ENCODE data around the gene HOXA7.

Gene HOXA7

DNA sequence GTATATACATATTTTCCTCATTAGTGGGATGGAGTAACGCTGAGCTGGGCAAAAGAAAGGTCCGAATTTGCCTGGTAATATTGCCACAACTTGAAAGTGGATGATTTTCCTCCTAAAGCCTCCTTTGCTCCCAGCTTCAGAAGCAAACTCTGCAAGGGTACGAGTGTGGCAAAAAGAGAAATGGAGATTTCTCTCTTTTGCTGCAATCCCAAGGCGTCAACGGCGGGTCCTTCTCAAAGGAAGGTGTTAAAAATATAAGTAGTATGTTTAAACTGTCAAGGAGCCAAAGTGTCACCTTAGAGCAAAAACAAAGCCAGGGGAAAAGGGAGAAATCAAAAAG lies 41.6 kb downstream of the HOXA7 start:
- no peak overlapping the region for H3K4me3 Mint-ChIP-seq
- no peaks in the 10 kb centered on the region for H3K4me1 Mint-ChIP-seq (ENCODE audit: low read depth)
- H3K9me3 Mint-ChIP-seq, result no peaks in the 10 kb centered on the region
- peaks cover 6% of the 10 kb centered on the region for H3K27me3 Mint-ChIP-seq
- H3K36me3 Mint-ChIP-seq (ENCODE audit: low read depth), result no peaks in the 10 kb centered on the region
- no peak overlapping the region for H3K27ac Mint-ChIP-seq

DNA sequence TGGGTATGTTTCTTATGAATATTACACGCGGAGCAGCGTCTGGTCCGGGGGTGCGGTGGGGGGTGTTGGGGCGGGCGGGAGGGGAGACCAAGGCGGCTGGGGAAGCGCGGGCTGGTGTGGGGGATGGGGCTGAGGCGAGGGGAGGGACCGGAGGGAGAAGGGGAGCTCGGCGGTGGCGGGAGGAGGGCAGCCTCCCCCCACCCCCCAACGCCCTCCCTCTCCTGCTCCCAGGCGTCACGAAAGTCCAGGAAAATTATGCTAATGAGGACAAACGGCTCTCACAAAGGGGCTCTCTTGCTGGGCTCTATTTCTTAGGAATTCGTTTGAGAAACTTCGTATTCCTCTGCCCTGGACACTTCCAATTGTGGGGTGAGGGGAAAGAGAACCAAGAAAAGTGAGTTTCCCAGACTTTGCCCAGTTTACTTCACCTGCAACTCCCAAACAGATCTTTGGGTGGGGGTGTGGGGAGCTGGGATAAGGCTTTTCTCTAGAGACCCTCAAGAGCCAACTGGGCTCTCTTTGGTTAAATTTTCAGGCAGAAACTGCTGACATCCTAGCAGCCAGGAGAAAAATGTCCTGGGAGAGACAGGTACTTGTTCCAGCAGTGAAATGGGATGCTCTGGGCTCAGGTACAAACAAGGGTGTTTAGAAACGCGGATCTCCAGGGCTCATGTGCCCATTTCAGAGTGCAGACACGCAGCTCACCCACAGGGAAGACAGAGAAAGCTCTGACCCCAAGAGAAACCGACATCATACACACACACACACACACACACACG lies 42.3 kb downstream of the HOXA7 start:
- Mint-ChIP-seq H3K4me3 (no peak overlapping the region), H3K9me3 (no peaks in the 10 kb centered on the region), H3K4me1 (ENCODE audit: low read depth) (no peaks in the 10 kb centered on the region), H3K27me3 (peaks cover 6% of the 10 kb centered on the region), H3K27ac (no peak overlapping the region), H3K36me3 (ENCODE audit: low read depth) (no peaks in the 10 kb centered on the region)

DNA sequence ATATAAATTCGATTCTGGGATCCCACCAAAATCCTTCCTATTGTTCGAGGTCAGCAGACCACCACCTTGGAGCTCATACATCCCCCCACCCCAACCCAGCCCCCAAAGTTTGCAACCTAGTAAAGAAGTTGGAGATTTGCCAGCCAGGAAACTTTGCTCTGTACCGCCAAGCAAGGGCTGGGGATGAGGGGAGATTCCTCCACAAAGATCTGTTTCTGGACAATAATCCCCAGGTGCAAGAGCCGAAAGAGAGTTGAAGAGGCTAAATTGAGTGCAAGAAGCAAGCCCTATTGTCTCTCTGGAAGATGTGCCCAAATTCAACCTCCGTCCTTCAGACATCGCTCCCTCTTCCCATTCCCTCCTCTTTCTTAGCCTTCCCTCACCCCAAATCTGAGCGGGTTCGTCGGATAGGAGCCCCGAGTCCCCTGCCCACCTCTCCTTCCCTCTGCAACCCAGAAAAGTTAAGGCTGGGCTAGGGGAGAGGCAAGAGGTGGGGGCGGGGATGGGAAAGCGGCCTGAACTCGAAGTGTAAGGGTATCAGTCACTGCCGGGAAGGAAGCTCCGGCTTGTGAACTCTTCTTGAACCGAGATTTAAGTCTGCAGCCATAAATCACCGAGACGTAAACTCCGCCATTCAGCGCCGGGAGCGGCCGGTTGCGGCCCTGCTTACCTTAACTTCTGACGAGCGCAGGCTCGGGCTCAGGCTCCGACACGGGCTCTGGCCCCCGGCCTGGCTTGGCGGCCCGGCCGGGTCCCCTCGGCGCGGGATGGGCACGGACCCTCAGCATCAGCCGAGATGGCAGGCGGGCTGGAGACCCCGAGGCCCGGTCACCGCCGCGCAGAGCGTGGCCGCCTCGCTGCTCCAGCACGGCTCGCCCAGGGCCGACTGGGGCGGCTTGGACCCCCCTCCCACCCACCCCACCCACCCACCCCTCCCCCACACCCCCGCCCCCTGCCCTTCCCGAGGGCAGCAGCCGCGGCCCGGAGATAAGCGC lies 43.2 kb downstream of the HOXA7 start:
- Mint-ChIP-seq H3K9me3 (no peaks in the 10 kb centered on the region), H3K4me3 (no peak overlapping the region), H3K27ac (no peak overlapping the region), H3K4me1 (ENCODE audit: low read depth) (no peaks in the 10 kb centered on the region), H3K36me3 (ENCODE audit: low read depth) (no peaks in the 10 kb centered on the region), H3K27me3 (peaks cover 5% of the 10 kb centered on the region)

DNA sequence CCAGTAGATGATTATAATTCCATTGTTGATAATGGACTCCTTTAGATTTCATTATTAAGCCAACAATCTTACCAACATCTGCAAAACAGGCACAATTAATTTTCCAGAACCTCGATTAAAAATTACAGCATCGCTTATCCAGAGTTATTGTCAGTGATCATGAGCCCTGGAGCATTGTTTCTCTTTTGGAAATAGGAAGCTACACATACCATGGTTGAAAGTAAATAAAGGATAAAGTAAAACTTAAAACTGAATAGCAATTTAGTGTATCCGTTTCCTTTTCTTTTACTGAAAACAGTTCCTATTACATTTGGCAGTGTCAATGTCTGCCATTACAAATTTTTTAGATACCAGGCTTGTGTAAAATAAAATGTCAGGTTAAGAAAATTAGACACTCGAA lies 44.1 kb downstream of the HOXA7 start:
- H3K4me1 Mint-ChIP-seq (ENCODE audit: low read depth), result no peaks in the 10 kb centered on the region
- H3K9me3 Mint-ChIP-seq, result no peaks in the 10 kb centered on the region
- H3K27ac Mint-ChIP-seq, result no peak overlapping the region
- H3K36me3 Mint-ChIP-seq (ENCODE audit: low read depth), result no peaks in the 10 kb centered on the region
- no peak overlapping the region for H3K4me3 Mint-ChIP-seq
- no peaks in the 10 kb centered on the region for H3K27me3 Mint-ChIP-seq

DNA sequence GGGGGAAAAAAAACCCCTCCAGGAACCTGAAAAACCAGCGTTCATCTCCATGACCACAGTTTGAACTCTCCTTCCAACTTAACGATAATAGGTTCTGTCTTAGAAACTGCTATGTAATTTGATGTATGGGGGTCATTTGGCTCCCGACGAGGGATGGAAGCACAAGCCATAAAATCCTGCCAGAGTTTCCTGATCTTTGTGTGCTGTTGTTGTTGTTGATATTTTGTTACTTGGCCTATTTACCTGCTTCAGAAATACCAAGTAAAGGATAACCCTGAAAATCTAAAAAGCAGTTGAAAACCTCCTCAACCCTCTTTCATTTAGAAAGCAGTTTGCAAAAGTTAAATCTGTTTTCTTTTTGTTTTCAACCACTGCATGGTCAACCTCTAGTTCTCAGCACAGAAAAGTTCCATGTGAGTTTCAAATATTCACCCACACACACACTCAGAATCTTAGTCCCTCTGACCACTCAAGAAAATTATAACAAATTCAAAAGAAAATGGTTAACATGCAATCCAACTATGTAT lies 44.7 kb downstream of the HOXA7 start:
- Mint-ChIP-seq H3K27ac (no peak overlapping the region), H3K9me3 (no peaks in the 10 kb centered on the region), H3K4me1 (ENCODE audit: low read depth) (no peaks in the 10 kb centered on the region), H3K27me3 (no peaks in the 10 kb centered on the region), H3K36me3 (ENCODE audit: low read depth) (no peaks in the 10 kb centered on the region), H3K4me3 (no peak overlapping the region)

DNA sequence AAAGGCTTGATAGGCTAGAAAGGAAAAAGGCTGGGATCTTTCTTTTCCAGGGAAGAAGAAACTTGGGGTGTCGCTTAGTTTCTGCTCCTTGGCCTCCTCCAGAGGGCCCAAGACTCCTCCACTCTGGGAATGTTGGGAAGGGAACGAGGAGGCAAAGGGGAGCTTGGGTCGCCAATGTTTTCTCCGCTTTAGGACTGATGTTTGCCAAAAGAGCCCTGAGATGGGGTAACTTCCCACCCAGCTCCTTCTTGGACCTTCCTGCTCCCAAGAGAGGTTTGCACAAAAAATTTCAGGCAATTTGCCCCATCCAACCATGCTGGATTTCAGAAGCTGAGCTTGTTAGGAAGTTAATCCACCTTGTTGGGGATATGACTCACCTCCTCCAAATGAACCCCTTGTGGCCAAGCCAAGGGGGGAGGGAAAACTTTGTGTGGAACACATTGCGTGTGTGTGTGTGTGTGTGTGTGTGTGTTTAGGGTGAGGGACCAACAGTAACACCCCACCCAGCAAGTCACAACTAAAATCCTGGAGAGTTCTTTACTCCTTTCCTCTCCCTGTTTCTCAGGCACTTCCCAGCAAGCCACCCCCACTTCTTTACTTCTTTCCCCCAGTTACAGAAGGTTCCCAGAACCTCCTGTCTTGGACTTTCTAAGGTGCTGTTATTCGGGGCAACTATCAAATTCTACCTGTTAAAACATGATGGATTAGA lies 45.3 kb downstream of the HOXA7 start:
- Mint-ChIP-seq H3K27me3 (no peaks in the 10 kb centered on the region), H3K27ac (no peak overlapping the region), H3K36me3 (ENCODE audit: low read depth) (no peaks in the 10 kb centered on the region), H3K4me3 (no peak overlapping the region), H3K9me3 (no peaks in the 10 kb centered on the region), H3K4me1 (ENCODE audit: low read depth) (no peaks in the 10 kb centered on the region)

DNA sequence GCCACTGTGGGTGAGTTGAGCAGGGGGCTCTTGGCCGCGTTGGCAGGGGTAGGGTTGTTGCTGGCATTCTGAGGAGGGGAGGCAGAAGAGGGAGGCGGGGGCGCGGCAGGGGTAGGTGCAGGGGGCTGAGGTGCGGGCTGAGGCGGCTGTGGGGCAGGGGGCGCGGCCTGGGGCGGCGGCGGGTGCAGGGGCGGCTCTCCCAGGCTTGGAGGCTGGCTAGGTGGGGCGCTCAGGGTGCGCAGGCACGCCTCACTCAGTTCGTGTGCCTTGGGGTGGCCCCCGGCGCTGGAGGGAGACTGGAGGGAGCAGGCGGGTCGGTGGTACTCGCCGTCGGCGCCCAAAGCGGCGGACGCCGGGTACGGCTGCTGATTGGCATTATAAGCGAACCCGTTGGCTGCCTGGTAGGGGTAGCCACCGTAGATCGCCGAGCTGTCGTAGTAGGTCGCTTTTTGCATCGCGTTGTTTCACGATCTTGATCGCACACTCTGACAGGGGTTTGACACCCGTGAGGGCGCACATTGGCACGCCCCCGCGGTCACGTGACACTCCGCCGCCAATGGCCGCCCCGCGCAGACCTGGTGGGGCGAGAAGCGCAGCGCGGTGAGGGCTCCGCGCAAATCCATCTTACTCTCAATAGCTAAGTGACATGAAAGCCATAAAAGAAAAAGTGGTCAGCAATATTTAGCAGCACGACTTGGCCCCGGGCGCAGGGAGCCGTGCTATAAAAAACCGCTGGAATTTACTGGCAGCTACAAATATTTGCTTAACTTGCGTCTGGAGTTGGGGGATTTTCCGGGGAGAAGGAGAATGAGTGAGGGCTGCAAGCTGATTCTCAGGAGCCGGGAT lies 46.1 kb downstream of the HOXA7 start:
- Mint-ChIP-seq H3K4me1 (ENCODE audit: low read depth) (no peaks in the 10 kb centered on the region), H3K36me3 (ENCODE audit: low read depth) (no peaks in the 10 kb centered on the region), H3K27ac (no peak overlapping the region), H3K4me3 (no peak overlapping the region), H3K9me3 (no peaks in the 10 kb centered on the region), H3K27me3 (peaks cover 4% of the 10 kb centered on the region)

DNA sequence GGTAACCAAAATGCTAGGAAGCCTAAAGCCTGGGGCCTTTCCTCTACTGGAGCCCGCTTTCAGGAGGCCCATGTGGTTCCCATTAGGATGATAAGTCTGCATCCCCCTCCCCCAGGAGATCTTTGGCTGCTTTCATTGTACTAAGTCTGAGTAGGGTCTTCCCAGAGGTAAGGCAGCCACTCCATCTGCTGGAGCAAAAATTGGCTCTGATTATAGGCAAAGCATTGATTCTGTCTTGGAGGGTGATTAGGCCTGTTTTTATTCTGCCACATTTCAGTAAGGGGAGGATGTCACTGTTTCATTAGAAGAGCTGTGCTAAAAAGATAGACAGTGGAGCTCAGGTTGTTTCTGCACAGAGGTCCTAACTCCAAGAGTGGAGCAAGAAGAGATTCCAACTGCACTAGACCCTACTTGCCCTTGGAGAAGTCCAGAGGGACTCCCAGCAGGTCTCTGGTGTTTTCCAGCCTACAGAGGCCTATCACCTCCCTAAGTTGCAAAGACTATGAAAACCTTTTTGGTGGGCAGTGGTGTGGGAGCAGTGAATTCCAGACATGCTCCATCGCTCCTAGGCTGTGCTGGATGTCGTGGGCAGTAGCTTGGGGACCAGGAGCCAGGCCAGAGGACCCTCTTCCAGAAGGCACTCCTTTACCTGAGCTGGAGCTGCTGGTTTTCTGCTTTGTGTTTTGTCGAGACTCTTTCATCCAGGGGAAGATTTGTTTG lies 46.8 kb downstream of the HOXA7 start:
- Mint-ChIP-seq H3K27ac (no peak overlapping the region), H3K27me3 (peaks cover 12% of the 10 kb centered on the region), H3K4me1 (ENCODE audit: low read depth) (no peaks in the 10 kb centered on the region), H3K4me3 (no peak overlapping the region), H3K9me3 (no peaks in the 10 kb centered on the region), H3K36me3 (ENCODE audit: low read depth) (no peaks in the 10 kb centered on the region)

DNA sequence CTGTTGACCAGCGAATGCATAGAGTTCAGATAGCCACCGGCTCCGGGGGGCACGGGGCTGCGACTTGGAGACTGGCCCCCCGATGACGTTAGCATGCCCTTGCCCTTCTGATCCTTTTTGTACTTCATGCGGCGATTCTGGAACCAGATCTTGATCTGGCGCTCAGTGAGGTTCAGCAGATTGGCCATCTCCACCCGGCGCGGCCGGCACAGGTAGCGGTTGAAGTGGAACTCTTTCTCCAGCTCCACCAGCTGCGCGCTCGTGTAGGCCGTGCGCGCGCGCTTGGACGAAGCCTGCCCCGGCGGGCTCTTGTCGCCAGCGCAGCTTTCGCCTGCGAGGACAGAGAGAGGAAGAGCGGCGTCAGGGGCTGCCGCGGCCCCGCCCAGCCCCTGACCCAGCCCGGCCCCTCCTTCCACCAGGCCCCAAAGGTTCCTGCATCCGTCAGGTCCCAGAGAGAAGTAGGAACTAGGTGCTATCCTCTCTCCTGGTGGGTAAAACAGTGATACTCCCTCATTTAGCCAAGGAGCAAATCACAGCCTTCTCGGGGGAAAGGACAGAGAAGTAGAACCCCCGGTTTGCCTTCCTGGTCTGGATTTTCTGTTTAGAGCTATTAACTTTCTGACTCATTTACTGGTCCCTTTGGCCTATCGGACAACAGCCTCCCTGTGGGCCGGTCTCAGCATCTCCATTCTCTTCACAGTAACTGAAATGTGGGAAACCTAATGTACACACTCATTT lies 47.9 kb downstream of the HOXA7 start:
- H3K9me3 Mint-ChIP-seq, result no peaks in the 10 kb centered on the region
- H3K27ac Mint-ChIP-seq, result no peak overlapping the region
- H3K27me3 Mint-ChIP-seq, result peaks cover 22% of the 10 kb centered on the region
- no peak overlapping the region for H3K4me3 Mint-ChIP-seq
- no peaks in the 10 kb centered on the region for H3K4me1 Mint-ChIP-seq (ENCODE audit: low read depth)
- H3K36me3 Mint-ChIP-seq (ENCODE audit: low read depth), result peaks cover 4% of the 10 kb centered on the region

DNA sequence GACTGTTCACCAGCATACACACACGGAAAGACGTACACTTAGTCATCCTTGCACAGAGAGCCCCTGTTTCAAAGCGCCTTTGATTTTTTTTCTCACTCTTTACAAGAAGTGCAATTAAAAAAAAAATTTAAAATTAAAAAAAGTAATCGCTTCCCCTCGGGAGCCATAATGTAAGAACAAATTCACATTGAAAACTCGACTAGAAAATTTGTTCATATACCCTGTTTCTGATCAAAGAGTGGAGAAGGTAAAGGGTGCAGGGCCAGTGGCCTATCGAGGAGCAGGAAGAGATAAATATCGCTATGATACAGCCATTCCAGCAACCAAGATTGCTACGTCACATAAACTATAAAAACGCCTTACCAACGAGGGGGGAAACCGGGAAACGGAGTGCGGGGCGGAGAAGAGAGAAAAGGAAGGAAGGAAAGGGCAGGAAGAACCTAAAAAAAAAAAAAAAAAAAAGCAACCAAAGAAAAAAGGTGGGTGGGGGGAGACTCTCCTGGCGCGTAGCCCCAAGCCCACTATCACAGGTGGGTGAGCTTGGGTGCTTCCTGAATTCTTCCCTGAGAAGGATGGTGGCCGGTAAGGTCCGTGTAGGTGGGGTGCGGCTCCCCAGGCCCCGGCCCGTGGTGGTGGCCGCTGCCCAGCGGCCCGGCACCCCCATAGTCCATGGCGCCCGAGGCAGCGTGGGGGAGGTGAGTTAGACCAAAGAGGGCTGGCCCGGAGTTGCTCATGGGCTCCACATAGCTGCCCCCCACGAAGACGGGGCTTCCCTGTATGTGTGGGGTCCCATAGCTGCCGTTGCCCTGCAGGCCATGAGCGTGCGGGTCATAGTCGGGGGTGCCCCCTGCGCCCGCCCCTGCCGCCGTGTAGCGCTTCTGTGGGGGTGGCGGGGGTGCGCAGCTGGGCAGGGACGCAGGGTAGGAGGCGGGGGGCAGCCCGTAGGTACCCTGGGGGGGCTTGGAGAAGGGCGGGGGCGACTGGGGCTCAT lies 48.8 kb downstream of the HOXA7 start:
- Mint-ChIP-seq H3K9me3 (no peaks in the 10 kb centered on the region), H3K36me3 (ENCODE audit: low read depth) (peaks cover 4% of the 10 kb centered on the region), H3K4me1 (ENCODE audit: low read depth) (peaks cover 6% of the 10 kb centered on the region), H3K27me3 (peaks cover 31% of the 10 kb centered on the region), H3K4me3 (no peak overlapping the region), H3K27ac (no peak overlapping the region)

DNA sequence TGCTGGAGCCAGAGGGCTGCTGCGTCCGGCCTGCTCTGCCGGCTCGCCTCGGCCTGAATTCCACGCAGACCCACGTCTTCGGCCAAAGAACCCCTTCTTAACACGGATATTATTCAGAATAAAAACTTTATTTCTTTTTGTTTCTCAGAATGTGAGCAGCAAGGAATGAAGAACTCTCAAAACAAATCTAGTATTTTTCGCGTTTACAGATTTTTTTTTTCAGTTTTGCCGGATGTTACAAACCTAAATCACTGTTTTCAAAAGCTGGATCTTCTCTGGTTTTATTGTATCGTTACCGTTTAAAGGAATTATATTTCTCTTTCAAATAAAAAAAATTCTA lies 49.6 kb downstream of the HOXA7 start:
- Mint-ChIP-seq H3K4me3 (no peak overlapping the region), H3K36me3 (ENCODE audit: low read depth) (peaks cover 4% of the 10 kb centered on the region), H3K27ac (no peak overlapping the region), H3K4me1 (ENCODE audit: low read depth) (peaks cover 11% of the 10 kb centered on the region), H3K9me3 (no peaks in the 10 kb centered on the region), H3K27me3 (peaks cover 37% of the 10 kb centered on the region)

DNA sequence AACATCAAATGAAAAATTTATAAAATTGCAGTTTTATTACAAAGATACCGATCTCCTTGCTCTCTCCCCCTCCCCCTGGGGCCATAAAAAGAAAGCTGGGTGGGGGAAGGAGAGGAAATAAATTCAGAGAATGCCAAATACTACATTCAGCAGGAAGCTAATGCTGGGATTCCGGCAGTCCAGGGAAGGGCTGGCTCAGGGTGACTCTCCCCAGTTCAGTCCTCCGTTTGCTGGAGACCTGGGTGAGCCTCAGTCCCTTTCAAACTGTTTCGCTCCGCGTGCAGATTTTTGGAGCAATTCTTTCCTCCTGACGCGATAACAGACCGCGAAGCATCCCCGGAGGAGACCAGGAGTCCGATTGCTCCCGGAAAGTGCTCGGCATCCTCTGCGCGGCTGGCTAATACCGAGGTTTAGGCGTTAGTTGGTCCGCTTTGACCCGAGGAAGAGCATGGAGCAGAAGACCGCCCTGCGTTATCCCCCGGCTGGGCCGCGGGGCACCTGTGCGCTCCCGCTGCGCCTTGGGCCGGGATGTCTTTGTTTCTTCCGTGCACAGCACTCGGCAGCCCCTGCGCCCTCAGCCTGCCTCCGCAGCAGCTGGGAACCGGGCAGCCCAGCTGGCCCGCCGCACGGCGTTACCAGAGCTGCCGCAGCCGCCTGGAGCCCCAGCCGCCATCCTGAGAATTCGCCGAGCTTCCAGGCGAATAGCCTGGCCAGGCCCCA lies 50.1 kb downstream of the HOXA7 start:
- no peak overlapping the region for H3K4me3 Mint-ChIP-seq

More for the DNA sequence above, 50.1 kb downstream of the HOXA7 start:
- H3K9me3 Mint-ChIP-seq, result no peaks in the 10 kb centered on the region
- peaks cover 4% of the 10 kb centered on the region for H3K36me3 Mint-ChIP-seq (ENCODE audit: low read depth)
- H3K27me3 Mint-ChIP-seq, result peaks cover 43% of the 10 kb centered on the region
- no peak overlapping the region for H3K27ac Mint-ChIP-seq
- H3K4me1 Mint-ChIP-seq (ENCODE audit: low read depth), result peaks cover 14% of the 10 kb centered on the region
